Left lung (tissue), 10 donors: ENCODE results near the gene LRFN2. TPM values are rescaled to one million over a fixed set of nuclear protein-coding genes. Genes with fewer than 3 reads are reported as not detected.

ENCODE experiments used
- ATAC-seq: fragments of 200-7000 bp; cut with Tn5 transposase; one replicate; pipeline ENCODE4 v1.9.1; 2020; ENCODE audit warnings: moderate library complexity
- DNase-seq, 4 donors: peaks; one replicate each; pipeline ENCODE4 v3.0.0-alpha.2; 2013 to 2020
- H3K27ac ChIP-seq, 2 donors: fragments of 200-600 bp; sonication (generic) in 1 of 2; one replicate each; pipeline versions ENCODE4 v1.5.0 to v1.8.0; 2020 to 2021
- H3K27me3 ChIP-seq, 2 donors: fragments of 200-600 bp; sonication (generic) in 1 of 2; one replicate each; pipeline versions ENCODE4 v1.5.0 to v1.8.0; 2020 to 2021
- H3K36me3 ChIP-seq, 2 donors: fragments of 200-600 bp; sonication (generic) in 1 of 2; one replicate each; pipeline versions ENCODE4 v1.5.0 to v1.8.0; 2020 to 2021
- H3K4me1 ChIP-seq, 2 donors: fragments of 200-600 bp; one replicate each; pipeline ENCODE4 v1.8.0; 2021
- H3K4me3 ChIP-seq, 2 donors: fragments of 200-600 bp; sonication (generic) in 1 of 2; one replicate each; pipeline versions ENCODE4 v1.5.0 to v1.8.0; 2020 to 2021; ENCODE audit warnings: mild to moderate bottlenecking in 1 of 2
- H3K9me3 ChIP-seq, 2 donors: fragments of 200-600 bp; sonication (generic) in 1 of 2; one replicate each; pipeline versions ENCODE4 v1.5.0 to v1.8.0; 2020 to 2021
- intact Hi-C, 2 donors: fragments of 100-400 bp; cut with DNase I; formaldehyde crosslinking; loops; one replicate each; pipeline versions ENCODE4 v1.11.2 to v1.14.2; 2022
- polyA plus RNA-seq, 6 donors: library from polyadenylated mRNA; unstranded; fragments of 120-200 nt; gene quantifications; one replicate each; pipeline ENCODE4 v1.2.1, GENCODE V29; 2013; ENCODE audit not compliant: insufficient read length in 6 of 6
- total RNA-seq, 2 donors: library from RNA; stranded (reverse); fragmentation: NEBNext Ultra II Directional; extraction: Animal tissue kit (Norgen Biotek cat#: 25700); gene quantifications; one replicate each; pipeline ENCODE4 v1.2.1, GENCODE V29; 2021
- TF ChIP-seq, protein P1 (sequence below), 2 donors: fragments of 200-600 bp; sonication (generic) in 1 of 2; IDR thresholded peaks; one replicate each; pipeline versions ENCODE4 v1.5.0 to v1.8.0; 2021; ENCODE audit warnings: antibody characterized with exemption in 2 of 2
- donor health status: DM: no; HTN: yes; CAD: no.
- donor health status: DM: no; HTN: no; CAD: no.

Gene LRFN2
- total and polyA plus RNA-seq, 8 donors = 0.05 to 0.18 (median 0.11) TPM; not detected in 2

DNA sequence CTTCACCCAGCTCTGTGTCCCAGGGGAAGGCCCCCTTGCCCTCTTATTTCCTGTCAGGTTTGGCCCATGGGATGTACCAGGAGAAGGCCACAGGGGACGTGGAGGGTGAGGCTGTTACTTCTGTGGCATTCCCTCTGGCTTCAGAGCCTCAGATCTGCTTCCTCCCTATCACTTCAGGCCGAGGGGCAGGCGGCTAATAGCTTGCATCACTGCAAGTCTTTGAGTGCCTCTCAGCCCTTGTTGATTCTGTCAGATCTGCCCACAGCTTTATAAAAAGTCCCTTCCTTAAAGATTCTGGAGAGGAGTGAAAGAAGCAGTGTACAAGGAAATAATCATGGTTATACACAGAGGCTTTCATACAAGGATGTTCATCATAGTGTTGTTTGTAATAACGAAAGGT, 86.9 kb downstream of the LRFN2 start:
- Histone ChIP-seq H3K9me3 (no peaks in the 10 kb centered on the region), H3K4me3 (no peak overlapping the region), H3K4me1 (no peaks in the 10 kb centered on the region), H3K27ac (no peak overlapping the region), H3K36me3 (no peaks in the 10 kb centered on the region), H3K27me3 (peaks cover 0 to 9% of the 10 kb centered on the region in 2 donors)
- DNase-seq = peak in 2 of 4 donors; percentile 38 to 51
- TF ChIP-seq, protein P1, sequence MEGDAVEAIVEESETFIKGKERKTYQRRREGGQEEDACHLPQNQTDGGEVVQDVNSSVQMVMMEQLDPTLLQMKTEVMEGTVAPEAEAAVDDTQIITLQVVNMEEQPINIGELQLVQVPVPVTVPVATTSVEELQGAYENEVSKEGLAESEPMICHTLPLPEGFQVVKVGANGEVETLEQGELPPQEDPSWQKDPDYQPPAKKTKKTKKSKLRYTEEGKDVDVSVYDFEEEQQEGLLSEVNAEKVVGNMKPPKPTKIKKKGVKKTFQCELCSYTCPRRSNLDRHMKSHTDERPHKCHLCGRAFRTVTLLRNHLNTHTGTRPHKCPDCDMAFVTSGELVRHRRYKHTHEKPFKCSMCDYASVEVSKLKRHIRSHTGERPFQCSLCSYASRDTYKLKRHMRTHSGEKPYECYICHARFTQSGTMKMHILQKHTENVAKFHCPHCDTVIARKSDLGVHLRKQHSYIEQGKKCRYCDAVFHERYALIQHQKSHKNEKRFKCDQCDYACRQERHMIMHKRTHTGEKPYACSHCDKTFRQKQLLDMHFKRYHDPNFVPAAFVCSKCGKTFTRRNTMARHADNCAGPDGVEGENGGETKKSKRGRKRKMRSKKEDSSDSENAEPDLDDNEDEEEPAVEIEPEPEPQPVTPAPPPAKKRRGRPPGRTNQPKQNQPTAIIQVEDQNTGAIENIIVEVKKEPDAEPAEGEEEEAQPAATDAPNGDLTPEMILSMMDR (IDR thresholded peaks at IDR 0.05) = no peak
- intact Hi-C loops = no loop called here
- ATAC-seq = peak; percentile 85

DNA sequence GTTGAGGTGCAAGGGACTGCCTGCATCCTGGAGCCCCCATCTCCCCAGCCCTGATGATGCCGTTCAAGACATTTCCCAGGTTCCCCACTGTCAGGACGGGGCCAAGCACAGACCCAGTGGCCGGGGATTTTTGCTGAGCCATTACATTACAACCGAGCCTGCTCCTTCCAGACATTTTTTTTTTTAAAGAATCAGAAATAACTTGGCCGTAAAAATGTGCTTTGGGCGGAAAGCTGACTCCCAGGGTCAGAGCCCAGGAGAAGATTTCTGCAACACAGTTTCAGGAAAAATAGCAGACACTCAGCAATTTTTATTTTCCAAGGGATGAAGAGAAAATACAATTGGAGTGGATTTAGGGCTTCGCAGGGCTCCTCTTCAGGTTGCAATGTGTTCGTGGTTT, 87.9 kb downstream of the LRFN2 start:
- Histone ChIP-seq H3K4me3 (no peak overlapping the region), H3K36me3 (no peaks in the 10 kb centered on the region), H3K9me3 (no peaks in the 10 kb centered on the region), H3K4me1 (no peaks in the 10 kb centered on the region), H3K27me3 (peaks cover 0 to 9% of the 10 kb centered on the region in 2 donors), H3K27ac (no peak overlapping the region)
- ATAC-seq (peak; percentile 29), DNase-seq (peak in 2 of 4 donors; percentile 28 to 61)
- intact Hi-C loops = no loop called here
- TF ChIP-seq, protein P1 (IDR thresholded peaks at IDR 0.05) = no peak

DNA sequence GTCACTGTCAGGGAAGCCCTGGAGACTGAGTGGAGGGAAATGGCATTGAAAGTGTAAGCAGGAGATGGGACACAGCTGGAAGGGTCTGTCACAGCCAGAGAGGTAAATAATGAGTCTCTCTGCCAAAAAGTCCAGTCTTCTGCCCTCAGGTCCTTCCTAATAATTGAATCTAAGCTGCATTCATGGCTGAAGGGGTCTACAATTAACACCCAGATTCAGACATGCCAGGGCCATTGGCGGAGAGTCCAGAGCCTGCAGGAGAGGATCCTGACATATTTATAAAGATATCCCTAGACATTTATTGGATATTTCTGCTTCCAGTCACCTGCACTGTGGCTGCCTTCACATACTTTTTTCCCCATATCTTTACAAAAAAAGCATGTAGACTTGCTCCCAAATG, 89.0 kb downstream of the LRFN2 start:
- TF ChIP-seq, protein P1 (IDR thresholded peaks at IDR 0.05) = no peak
- Histone ChIP-seq H3K36me3 (no peaks in the 10 kb centered on the region), H3K4me3 (no peak overlapping the region), H3K27ac (no peak overlapping the region), H3K9me3 (no peaks in the 10 kb centered on the region), H3K4me1 (no peaks in the 10 kb centered on the region), H3K27me3 (peaks cover 0 to 14% of the 10 kb centered on the region in 2 donors)
- DNase-seq (no peak), ATAC-seq (no peak)
- intact Hi-C loops = no loop called here

DNA sequence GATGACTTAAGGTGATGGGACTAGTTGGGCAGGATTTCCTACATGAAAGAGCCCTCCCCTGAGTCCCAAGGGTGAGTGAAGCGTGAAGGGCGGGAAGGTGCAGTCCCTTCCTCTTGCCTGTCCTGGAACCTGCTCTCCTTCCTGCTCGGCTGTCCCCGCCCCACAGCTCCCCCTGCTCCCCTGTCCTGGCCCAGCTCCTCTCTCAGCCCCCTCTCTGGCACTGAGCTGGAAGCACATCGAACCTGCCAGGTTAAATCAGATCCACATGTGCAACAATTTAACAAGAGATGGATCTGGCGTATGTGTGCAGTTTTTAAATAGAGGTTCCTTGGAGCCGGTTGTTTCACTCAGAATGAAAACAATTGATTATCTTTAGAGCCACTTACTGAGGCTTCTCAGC, 95.0 kb downstream of the LRFN2 start:
- no peak for ATAC-seq
- TF ChIP-seq, protein P1 (IDR thresholded peaks at IDR 0.05) = no peak
- H3K9me3 ChIP-seq = no peaks in the 10 kb centered on the region

GRCh38 chr6:40490508-40490907, 96.7 kb downstream of the LRFN2 start:
- Histone ChIP-seq H3K27me3 (peaks cover 0 to 18% of the 10 kb centered on the region in 2 donors), H3K9me3 (no peaks in the 10 kb centered on the region), H3K27ac (no peak overlapping the region), H3K4me3 (no peak overlapping the region), H3K4me1 (no peaks in the 10 kb centered on the region), H3K36me3 (no peaks in the 10 kb centered on the region)
- no peak for DNase-seq
- no peak for ATAC-seq
- TF ChIP-seq, protein P1 (IDR thresholded peaks at IDR 0.05) = no peak
- intact Hi-C loops = no loop called here

More for the DNA sequence above, 95.0 kb downstream of the LRFN2 start:
- Histone ChIP-seq H3K27me3 (peaks cover 0 to 18% of the 10 kb centered on the region in 2 donors), H3K4me3 (no peak overlapping the region), H3K4me1 (no peaks in the 10 kb centered on the region), H3K36me3 (no peaks in the 10 kb centered on the region), H3K27ac (no peak overlapping the region)
- intact Hi-C loops = no loop called here
- DNase-seq = no peak
